AG04450 (cell line): ENCODE data around the gene MPRIP. TPM values are rescaled to one million over a fixed set of nuclear protein-coding genes. Genes with fewer than 3 reads are reported as not detected.

Experiments
- CTCF ChIA-PET: fragments of 300-600, 350-600 bp; formaldehyde crosslinking; extraction: SDS; loops from one replicate; lab custom pipeline; 2022; ENCODE audit warnings: antibody characterized with exemption, inconsistent platforms; lab: Charles Lee
- POLR2A ChIA-PET: fragments of 350-600 bp; formaldehyde crosslinking; extraction: SDS; loops from one replicate; lab custom pipeline; 2021; ENCODE audit warnings: antibody characterized with exemption, inconsistent platforms; lab: Yijun Ruan, JAX
- DNase-seq: peaks from one replicate; pipeline ENCODE4 v3.0.0-alpha.2; 2011; ENCODE audit warnings: low read depth, low spot score
- H3K27ac ChIP-seq: one replicate; pipeline ENCODE4 v1.5.1; 2012; ENCODE audit warnings: low read depth, low read length, control low read depth
- H3K27me3 ChIP-seq: one replicate; pipeline ENCODE4 v1.6.0; 2012; ENCODE audit warnings: low read length; ENCODE audit not compliant: control insufficient read depth, insufficient read depth
- H3K4me3 ChIP-seq: 2 replicates; pipeline ENCODE4 v1.5.1; 2011; ENCODE audit warnings: mild to moderate bottlenecking, low read depth, low read length, control low read depth
- H3K9me3 ChIP-seq: 2 replicates; pipeline ENCODE4 v1.5.1; 2012; ENCODE audit warnings: low read length; ENCODE audit not compliant: control insufficient read depth, insufficient read depth
- polyA plus RNA-seq: library from polyadenylated mRNA; depleted of rRNA; stranded (reverse); fragments of >200 nt; gene quantifications from 2 replicates; pipeline ENCODE4 v1.2.3, GENCODE V29; 2011
- TF ChIP-seq, protein P1 (sequence below): IDR thresholded peaks from 2 replicates; pipeline ENCODE4 v1.5.1; 2011; ENCODE audit warnings: low read depth, low read length, control low read depth, inconsistent platforms

Gene MPRIP
- polyA plus RNA-seq, 1 experiment, result 95.0 TPM

DNA sequence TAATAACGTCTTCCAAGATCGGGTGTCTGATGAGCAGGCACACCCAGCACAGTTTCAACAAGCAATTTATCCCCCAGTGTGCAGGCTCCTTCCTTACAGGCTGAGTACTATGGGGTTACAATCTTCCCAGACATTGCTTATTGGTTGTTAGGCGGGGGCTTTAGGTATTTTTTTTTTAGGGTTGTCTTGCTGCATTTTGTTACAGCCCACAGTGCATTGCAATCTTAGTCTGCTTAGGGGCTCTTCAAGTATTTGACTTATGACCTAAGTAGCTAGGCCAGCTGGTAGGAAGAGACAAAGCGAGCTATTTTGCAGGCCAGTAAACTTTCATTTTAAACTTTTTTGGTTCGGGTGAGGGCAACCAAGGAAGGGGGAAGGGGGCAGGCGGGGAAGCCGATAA, 158.1 kb downstream of the MPRIP start:
- Histone ChIP-seq H3K27ac (no peak overlapping the region), H3K27me3 (no peaks in the 10 kb centered on the region), H3K4me3 (no peak overlapping the region), H3K9me3 (no peaks in the 10 kb centered on the region; the same call in 1 of the 2 replicates)
- DNase-seq, result no peak
- POLR2A ChIA-PET, result interaction anchor here (0.6 kb wide), 1 partner anchor 8 kb away, joined by 4 read pairs; no protein-coding TSS in a partner anchor
- CTCF ChIA-PET, result interaction anchor here (1.5 kb wide), 1 partner anchor 203 kb away, joined by 5 read pairs; no protein-coding TSS in a partner anchor
- TF ChIP-seq, protein P1, sequence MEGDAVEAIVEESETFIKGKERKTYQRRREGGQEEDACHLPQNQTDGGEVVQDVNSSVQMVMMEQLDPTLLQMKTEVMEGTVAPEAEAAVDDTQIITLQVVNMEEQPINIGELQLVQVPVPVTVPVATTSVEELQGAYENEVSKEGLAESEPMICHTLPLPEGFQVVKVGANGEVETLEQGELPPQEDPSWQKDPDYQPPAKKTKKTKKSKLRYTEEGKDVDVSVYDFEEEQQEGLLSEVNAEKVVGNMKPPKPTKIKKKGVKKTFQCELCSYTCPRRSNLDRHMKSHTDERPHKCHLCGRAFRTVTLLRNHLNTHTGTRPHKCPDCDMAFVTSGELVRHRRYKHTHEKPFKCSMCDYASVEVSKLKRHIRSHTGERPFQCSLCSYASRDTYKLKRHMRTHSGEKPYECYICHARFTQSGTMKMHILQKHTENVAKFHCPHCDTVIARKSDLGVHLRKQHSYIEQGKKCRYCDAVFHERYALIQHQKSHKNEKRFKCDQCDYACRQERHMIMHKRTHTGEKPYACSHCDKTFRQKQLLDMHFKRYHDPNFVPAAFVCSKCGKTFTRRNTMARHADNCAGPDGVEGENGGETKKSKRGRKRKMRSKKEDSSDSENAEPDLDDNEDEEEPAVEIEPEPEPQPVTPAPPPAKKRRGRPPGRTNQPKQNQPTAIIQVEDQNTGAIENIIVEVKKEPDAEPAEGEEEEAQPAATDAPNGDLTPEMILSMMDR, result no peak

DNA sequence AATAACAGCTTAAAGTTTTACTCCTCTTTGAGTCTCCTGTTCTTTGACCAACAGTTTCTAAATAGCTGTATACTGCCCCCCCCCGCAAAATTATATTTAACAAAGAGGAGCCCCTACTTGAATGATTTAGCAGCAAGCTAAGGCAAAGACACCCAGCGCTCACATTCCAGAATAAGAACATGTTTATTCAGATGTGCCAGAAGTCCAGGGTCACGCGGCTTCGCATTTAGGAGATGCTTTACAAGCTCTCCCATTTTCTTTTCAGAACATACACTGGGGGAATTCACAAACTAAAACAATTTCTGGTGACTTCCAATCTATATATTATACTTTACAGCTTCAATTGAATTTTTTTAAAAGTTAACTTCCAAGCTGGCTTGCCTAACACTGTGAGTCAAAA, 158.6 kb downstream of the MPRIP start:
- TF ChIP-seq, protein P1, result no peak
- H3K27ac ChIP-seq, result peak overlapping the region; percentile 31
- no peaks in the 10 kb centered on the region for H3K27me3 ChIP-seq
- no peak for DNase-seq
- ChIA-PET POLR2A (interaction anchor here (1.2 to 1.5 kb wide), 2 partner anchors 9 to 10 kb away, joined by 3 to 6 read pairs; no protein-coding TSS in a partner anchor), CTCF (interaction anchor here (1.1 to 1.5 kb wide), 2 partner anchors 92 to 203 kb away, joined by 3 to 5 read pairs; no protein-coding TSS in a partner anchor)
- H3K4me3 ChIP-seq, result no peak overlapping the region
- no peaks in the 10 kb centered on the region; the same call in 1 of the 2 replicates for H3K9me3 ChIP-seq

DNA sequence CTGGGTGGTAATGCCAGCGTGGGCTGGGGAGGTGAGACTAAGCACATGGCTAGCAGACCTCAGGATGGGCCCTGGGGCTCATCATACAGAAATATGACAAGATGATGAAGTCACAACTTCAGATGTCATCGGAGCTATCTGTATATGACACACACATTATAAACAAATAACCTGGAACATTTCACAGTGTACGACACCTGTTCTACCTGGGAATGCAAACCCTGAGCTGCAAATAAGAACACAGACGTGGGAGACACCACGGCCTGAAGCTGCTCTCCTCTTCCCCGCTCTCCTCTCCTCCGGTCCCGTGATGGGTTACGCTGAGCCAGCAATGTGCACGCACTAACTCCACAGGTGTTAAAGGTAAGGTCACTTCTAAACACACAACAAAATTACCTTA, 159.0 kb downstream of the MPRIP start:
- CTCF ChIA-PET, result interaction anchor here (1.1 to 1.5 kb wide), 2 partner anchors 93 to 204 kb away, joined by 3 to 5 read pairs; no protein-coding TSS in a partner anchor
- no peaks in the 10 kb centered on the region for H3K27me3 ChIP-seq
- DNase-seq, result no peak
- no peak overlapping the region for H3K4me3 ChIP-seq
- H3K9me3 ChIP-seq, result no peaks in the 10 kb centered on the region; the same call in 1 of the 2 replicates
- POLR2A ChIA-PET, result interaction anchor here (1.2 to 1.5 kb wide), 2 partner anchors 9 to 11 kb away, joined by 3 to 6 read pairs; no protein-coding TSS in a partner anchor
- peak overlapping the region; percentile 31 for H3K27ac ChIP-seq
- TF ChIP-seq, protein P1, result no peak

DNA sequence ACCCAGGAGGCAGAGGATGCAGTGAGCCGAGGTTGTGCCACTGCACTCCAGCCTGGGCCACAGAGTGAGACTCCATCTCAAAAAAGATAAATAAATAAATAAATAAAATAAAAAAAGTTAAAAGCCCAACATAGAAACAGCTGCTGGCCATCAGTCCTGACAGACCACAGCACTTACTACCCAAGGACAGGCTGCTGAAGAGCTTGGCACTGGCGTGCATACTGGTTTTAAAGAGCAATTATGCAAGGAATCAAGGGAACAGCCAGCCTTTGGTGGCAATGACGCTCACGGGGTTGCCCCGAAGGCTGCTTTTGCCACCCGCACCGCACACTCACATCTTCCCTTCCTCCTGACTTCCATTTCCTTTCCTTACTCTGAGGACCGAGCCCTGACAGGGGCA, 159.7 kb downstream of the MPRIP start:
- no peak overlapping the region for H3K27ac ChIP-seq
- ChIA-PET CTCF (interaction anchor here (1.1 kb wide), 1 partner anchor 94 kb away, joined by 3 read pairs; no protein-coding TSS in a partner anchor), POLR2A (interaction anchor here (1.2 to 1.5 kb wide), 2 partner anchors 10 to 11 kb away, joined by 3 to 6 read pairs; no protein-coding TSS in a partner anchor)
- H3K27me3 ChIP-seq, result no peaks in the 10 kb centered on the region
- TF ChIP-seq, protein P1, result no peak
- DNase-seq, result no peak
- H3K9me3 ChIP-seq, result no peaks in the 10 kb centered on the region; the same call in 1 of the 2 replicates
- no peak overlapping the region for H3K4me3 ChIP-seq

DNA sequence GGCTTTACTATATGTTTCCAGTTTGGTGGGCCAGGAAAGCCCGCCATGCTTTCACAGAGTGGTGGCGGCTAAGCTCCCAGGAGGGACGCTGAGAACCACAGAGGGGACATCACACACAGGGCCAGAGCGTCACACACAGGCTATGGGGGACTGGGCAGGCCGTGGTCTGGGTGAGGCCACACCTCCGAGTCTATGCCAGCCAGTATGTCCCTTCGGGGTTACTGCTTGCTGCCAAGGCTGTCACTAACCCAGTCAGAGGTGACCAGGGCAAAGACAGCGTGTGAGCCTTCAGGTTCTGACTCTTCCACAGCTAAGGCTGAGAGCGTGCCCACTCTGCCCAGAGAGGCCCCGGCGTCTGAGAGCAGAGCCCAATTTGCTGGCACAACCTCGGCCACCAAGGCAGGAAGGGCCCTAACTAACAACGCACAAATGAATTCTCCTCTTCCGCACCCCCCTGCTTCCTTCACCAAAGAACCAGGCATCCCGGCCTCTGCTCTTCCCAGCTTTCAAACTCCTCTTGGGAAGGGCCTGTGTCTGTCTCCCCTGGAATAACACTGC, 161.0 kb downstream of the MPRIP start:
- POLR2A ChIA-PET, result no interaction called here
- H3K4me3 ChIP-seq, result no peak overlapping the region
- no peak overlapping the region for H3K27ac ChIP-seq
- H3K9me3 ChIP-seq, result no peaks in the 10 kb centered on the region; the same call in 1 of the 2 replicates
- no peaks in the 10 kb centered on the region for H3K27me3 ChIP-seq
- TF ChIP-seq, protein P1, result no peak
- no peak for DNase-seq
- CTCF ChIA-PET, result interaction anchor here (0.6 kb wide), 1 partner anchor 57 kb away, joined by 8 read pairs; no protein-coding TSS in a partner anchor
